ENCODE measurements around the gene INSYN1. TPM values are rescaled to one million over a fixed set of nuclear protein-coding genes. Genes with fewer than 3 reads are reported as not detected.
"Not testable (repeated sequence)": the region's sequence is repeated elsewhere in the genome, so short reads cannot be mapped to it uniquely, and the experiment has no call there.

Gene INSYN1
- total RNA-seq (5.7 TPM), polyA plus RNA-seq (ENCODE audit: insufficient read depth in 1 of 8, insufficient read length in 8 of 8, low replicate concordance in 1 of 8) (1 to 10 TPM; 3.1 to 9.0 (median 5.3) TPM)
- long read RNA-seq, donor 1, full-length matches to known transcripts, result 1 of 1 reads
- long read RNA-seq, donor 1, partial matches to known transcripts, result 0 of 1 reads
- long read RNA-seq, donor 1, other reads (novel, unspliced or antisense), result 0 of 1 reads
- long read RNA-seq, donor 2, result 0 reads
- long read RNA-seq, donor 3, result 0 reads
- long read RNA-seq, donor 4, partial matches to known transcripts, result 0 of 1 reads
- long read RNA-seq, donor 4, other reads (novel, unspliced or antisense), result 0 of 1 reads
- long read RNA-seq, donor 5, full-length matches to known transcripts, result 5 of 5 reads
- long read RNA-seq, donor 5, partial matches to known transcripts, result 0 of 5 reads
- long read RNA-seq, donor 5, other reads (novel, unspliced or antisense), result 0 of 5 reads
- long read RNA-seq, donor 6, full-length matches to known transcripts, result 1 of 1 reads
- long read RNA-seq, donor 6, partial matches to known transcripts, result 0 of 1 reads
- long read RNA-seq, donor 6, other reads (novel, unspliced or antisense), result 0 of 1 reads
- long read RNA-seq, donor 7, full-length matches to known transcripts, result 2 of 2 reads
- long read RNA-seq, donor 7, partial matches to known transcripts, result 0 of 2 reads
- long read RNA-seq, donor 7, other reads (novel, unspliced or antisense), result 0 of 2 reads
- long read RNA-seq, donor 8, result 0 reads
- long read RNA-seq, donor 9, result 0 reads
- long read RNA-seq, donor 10, result 0 reads
- long read RNA-seq, donor 11, result 0 reads

- H3K36me3 ChIP-seq (ENCODE audit: control insufficient read depth, insufficient read depth, low read length), result no peaks in the 10 kb centered on the region
- H3K27ac ChIP-seq (ENCODE audit: low read length), result no peak within 1 kb of the TSS
- peaks cover 16% of the 10 kb centered on the region for H3K4me1 ChIP-seq (ENCODE audit: control insufficient read depth, insufficient read depth, low read length)
- H3K9me3 ChIP-seq (replicated peaks; ENCODE audit: control insufficient read depth, low read depth, low read length), result no peaks in the 10 kb centered on the region
- peak within 1 kb of the TSS; percentile 43 for H3K4me3 ChIP-seq (ENCODE audit: low read length)
- 11% methylated on average over 38 of the region's 44 CpGs for WGBS (ENCODE audit: insufficient coverage)
- peaks cover 59% of the 10 kb centered on the region for H3K27me3 ChIP-seq (ENCODE audit: control insufficient read depth, insufficient read depth, low read length)
- peak; percentile 77 for DNase-seq
Measured at GRCh38 chr15:73753250-73754130, at the start of gene INSYN1. Gene INSYN1, minus strand, starts transcription at chr15:73753351. Its CDS starts 2,221 bp downstream, at chr15:73751130.

DNA sequence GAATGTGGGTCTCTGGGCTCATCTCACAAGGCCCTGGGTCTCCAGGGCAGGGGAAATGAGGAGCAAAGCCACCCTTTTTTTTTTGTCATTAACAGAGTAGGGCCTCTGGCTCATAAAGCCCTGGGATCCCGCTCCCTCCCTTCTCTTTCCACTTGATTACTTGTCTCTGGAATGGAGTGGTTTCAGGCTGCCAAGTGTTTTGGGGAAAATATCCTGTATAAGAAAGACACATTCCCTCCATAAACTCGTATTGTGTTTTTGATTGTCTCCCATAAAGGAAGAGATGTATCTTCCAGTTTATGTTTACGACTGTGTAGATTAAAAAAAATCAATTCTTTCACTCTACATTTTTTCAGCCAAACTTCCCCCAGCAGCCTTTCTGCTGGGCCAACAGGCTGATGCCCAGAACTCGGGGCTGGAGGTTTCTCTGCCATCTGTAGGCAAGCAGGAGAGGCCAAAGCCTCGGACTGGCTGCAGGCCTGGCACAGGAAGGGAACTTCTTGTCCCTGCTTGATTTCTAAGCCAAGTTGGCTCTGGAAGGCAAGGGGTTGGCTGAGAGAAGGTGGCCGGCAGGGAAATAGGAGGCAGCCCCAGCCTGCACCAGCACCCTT, 49.4 kb upstream of the INSYN1 start:
- Histone ChIP-seq H3K36me3 (ENCODE audit: control insufficient read depth, insufficient read depth, low read length) (no peaks in the 10 kb centered on the region), H3K4me1 (ENCODE audit: control insufficient read depth, insufficient read depth, low read length) (peaks cover 61% of the 10 kb centered on the region), H3K9me3 (replicated peaks; ENCODE audit: control insufficient read depth, low read depth, low read length) (no peaks in the 10 kb centered on the region), H3K4me3 (ENCODE audit: low read length) (no peak overlapping the region), H3K27ac (ENCODE audit: low read length) (peak overlapping the region; percentile 87), H3K27me3 (ENCODE audit: control insufficient read depth, insufficient read depth, low read length) (peaks cover 3% of the 10 kb centered on the region)
- 10% methylated on average over 3 of the region's 6 CpGs for WGBS (ENCODE audit: insufficient coverage)
- peak; percentile 93 for DNase-seq

- WGBS (ENCODE audit: insufficient coverage), result 18% methylated on average over 5 of the region's 11 CpGs
- peak overlapping the region; percentile 87 for H3K27ac ChIP-seq (ENCODE audit: low read length)
- H3K4me1 ChIP-seq (ENCODE audit: control insufficient read depth, insufficient read depth, low read length), result peaks cover 76% of the 10 kb centered on the region
Measured at GRCh38 chr15:73800662-73801345, 47.7 kb upstream of the INSYN1 start.

DNA sequence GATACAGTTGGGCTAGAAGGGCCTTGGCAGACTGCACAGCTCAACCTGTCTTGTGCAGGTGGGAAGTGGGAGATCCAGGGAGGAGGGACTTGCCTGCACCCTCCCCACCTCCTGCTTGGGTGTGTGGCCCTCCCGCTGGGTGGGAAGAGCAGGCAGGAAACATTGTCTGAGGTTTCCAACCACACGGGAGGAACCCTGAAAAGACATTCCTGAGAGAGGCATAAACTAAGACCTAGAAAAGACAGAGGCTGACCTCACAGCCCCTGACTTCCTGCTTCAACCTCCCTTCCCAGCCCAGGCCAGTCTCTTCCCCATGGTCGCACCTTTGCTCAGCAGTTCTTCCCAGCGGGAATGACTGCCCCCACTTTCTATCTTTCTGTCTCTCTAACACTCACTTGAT, 46.3 kb upstream of the INSYN1 start:
- 47% methylated on average over 4 of the region's 4 CpGs for WGBS (ENCODE audit: insufficient coverage)
- Histone ChIP-seq H3K27ac (ENCODE audit: low read length) (no peak overlapping the region), H3K4me3 (ENCODE audit: low read length) (no peak overlapping the region), H3K36me3 (ENCODE audit: control insufficient read depth, insufficient read depth, low read length) (no peaks in the 10 kb centered on the region), H3K4me1 (ENCODE audit: control insufficient read depth, insufficient read depth, low read length) (peaks cover 69% of the 10 kb centered on the region), H3K9me3 (replicated peaks; ENCODE audit: control insufficient read depth, low read depth, low read length) (no peaks in the 10 kb centered on the region), H3K27me3 (ENCODE audit: control insufficient read depth, insufficient read depth, low read length) (peaks cover under 1% of the 10 kb centered on the region)
- no peak for DNase-seq

More at GRCh38 chr15:73800662-73801345, 47.7 kb upstream of the INSYN1 start:
- peaks cover 3% of the 10 kb centered on the region for H3K27me3 ChIP-seq (ENCODE audit: control insufficient read depth, insufficient read depth, low read length)
- no peaks in the 10 kb centered on the region for H3K9me3 ChIP-seq (replicated peaks; ENCODE audit: control insufficient read depth, low read depth, low read length)
- no peaks in the 10 kb centered on the region for H3K36me3 ChIP-seq (ENCODE audit: control insufficient read depth, insufficient read depth, low read length)
- H3K4me3 ChIP-seq (ENCODE audit: low read length), result no peak overlapping the region
- peak; percentile 96 for DNase-seq

DNA sequence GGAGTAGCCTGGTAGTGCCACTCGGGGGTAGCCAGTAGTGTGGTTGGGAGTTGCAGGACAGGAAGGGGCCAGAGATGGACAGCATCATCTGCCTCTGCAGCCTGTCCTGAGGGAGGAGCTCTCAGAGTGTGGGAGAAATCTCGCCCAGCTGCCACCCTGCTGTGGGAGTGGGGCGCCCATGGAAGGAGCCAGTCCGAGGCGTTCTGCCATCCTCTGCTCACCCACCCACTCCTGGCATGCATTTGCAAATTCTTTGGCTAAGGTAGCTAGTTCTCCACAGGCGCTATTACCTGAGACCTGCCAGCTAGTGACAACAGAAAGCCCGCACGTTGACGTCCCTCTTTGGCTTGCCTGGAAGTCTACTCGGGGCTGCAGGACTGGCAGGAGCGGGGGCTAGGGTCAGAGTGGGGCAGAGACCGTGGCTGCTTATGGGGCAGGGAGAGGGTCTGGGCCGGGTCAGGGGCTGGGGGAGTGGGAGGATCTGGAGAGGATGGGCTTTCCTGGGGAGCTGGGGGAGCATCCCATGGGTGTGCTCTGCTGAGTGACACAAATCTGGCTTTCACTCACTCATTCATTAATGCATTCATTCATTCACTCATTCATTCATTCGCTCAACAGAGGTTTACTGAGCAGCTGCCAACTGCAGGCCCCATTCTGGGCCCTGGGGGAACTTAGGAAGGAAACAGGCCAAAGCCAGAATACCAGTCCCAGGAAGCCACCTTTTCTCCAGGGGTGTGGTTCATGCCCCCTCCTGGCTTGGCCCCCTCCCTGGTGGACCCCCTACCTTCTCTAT, 44.4 kb upstream of the INSYN1 start:
- H3K27ac ChIP-seq (ENCODE audit: low read length), result no peak overlapping the region
- no peak for DNase-seq
- peaks cover 2% of the 10 kb centered on the region for H3K27me3 ChIP-seq (ENCODE audit: control insufficient read depth, insufficient read depth, low read length)
- WGBS (ENCODE audit: insufficient coverage), result 70% methylated on average over 7 of the region's 14 CpGs
- H3K36me3 ChIP-seq (ENCODE audit: control insufficient read depth, insufficient read depth, low read length), result no peaks in the 10 kb centered on the region
- peaks cover 50% of the 10 kb centered on the region for H3K4me1 ChIP-seq (ENCODE audit: control insufficient read depth, insufficient read depth, low read length)
- no peaks in the 10 kb centered on the region for H3K9me3 ChIP-seq (replicated peaks; ENCODE audit: control insufficient read depth, low read depth, low read length)
- no peak overlapping the region for H3K4me3 ChIP-seq (ENCODE audit: low read length)

DNA sequence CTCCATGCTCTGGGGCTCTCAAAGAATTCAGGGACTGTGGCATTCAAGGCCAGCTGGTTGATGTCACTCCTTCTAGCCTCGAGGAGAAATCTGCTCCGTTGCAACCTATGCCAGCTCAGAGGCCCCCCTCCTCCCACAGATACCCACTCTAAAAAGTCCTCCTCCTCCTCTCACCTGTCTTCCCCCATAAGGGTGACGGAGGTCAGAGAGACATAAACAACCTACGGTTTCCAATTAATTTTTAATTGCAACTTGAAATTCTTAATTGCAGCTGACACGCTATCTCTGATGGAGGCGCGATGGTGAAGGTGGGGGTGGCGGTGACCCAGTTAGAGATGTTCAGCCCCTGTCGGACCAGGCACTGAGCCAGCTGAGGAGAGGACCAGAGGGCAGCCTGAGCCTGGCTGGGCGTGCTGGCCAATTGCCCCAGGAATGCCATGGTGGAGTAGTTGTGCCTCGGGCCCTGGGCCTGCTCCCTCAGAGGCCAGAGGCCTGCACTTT, 43.2 kb upstream of the INSYN1 start:
- Histone ChIP-seq H3K36me3 (ENCODE audit: control insufficient read depth, insufficient read depth, low read length) (no peaks in the 10 kb centered on the region), H3K27me3 (ENCODE audit: control insufficient read depth, insufficient read depth, low read length) (peaks cover 2% of the 10 kb centered on the region), H3K27ac (ENCODE audit: low read length) (no peak overlapping the region), H3K4me1 (ENCODE audit: control insufficient read depth, insufficient read depth, low read length) (peaks cover 42% of the 10 kb centered on the region), H3K9me3 (replicated peaks; ENCODE audit: control insufficient read depth, low read depth, low read length) (no peaks in the 10 kb centered on the region), H3K4me3 (ENCODE audit: low read length) (no peak overlapping the region)
- WGBS (ENCODE audit: insufficient coverage), result 78% methylated on average over 8 of the region's 11 CpGs
- no peak for DNase-seq

- H3K4me1 ChIP-seq (ENCODE audit: control insufficient read depth, insufficient read depth, low read length), result peaks cover 24% of the 10 kb centered on the region
- H3K27me3 ChIP-seq (ENCODE audit: control insufficient read depth, insufficient read depth, low read length), result peaks cover 9% of the 10 kb centered on the region
- no peak overlapping the region for H3K27ac ChIP-seq (ENCODE audit: low read length)
- H3K36me3 ChIP-seq (ENCODE audit: control insufficient read depth, insufficient read depth, low read length), result no peaks in the 10 kb centered on the region
- H3K9me3 ChIP-seq (replicated peaks; ENCODE audit: control insufficient read depth, low read depth, low read length), result no peaks in the 10 kb centered on the region
- H3K4me3 ChIP-seq (ENCODE audit: low read length), result no peak overlapping the region
- no peak for DNase-seq
- WGBS (ENCODE audit: insufficient coverage), result 53% methylated on average over 3 of the region's 6 CpGs
Measured at GRCh38 chr15:73794443-73795133, 41.4 kb upstream of the INSYN1 start.

DNA sequence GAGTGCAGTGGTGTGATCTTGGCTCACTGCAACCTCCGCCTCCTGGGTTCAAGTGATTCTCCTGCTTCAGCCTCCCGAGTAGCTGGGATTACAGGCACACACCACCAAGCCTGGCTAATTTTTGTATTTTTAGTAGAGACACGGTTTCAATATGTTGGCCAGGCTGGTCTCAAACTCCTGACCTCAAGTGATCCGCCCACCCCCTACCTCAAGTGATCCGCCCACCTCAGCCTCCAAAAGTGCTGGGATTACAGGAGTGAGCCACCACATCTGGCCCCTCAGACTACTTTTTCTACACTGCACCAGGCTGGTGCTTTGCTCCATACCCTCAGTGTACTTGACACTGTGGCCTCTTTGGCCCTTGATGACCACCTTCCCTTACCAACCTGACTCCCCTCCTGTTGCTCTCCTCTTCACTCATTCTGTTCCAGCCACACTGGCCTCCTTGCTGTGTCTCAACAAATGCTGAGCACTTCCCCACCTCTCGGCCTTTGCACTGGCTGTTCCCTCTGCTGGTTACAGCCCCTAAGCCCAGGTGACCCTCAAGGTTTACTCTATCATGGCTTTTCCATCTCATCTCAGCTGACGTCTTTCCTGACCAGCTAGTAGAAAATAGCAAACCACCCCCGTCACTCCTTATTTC, 39.9 kb upstream of the INSYN1 start:
- H3K27ac ChIP-seq (ENCODE audit: low read length); H3K36me3 ChIP-seq (ENCODE audit: control insufficient read depth, insufficient read depth, low read length); DNase-seq; H3K4me3 ChIP-seq (ENCODE audit: low read length); H3K9me3 ChIP-seq (replicated peaks; ENCODE audit: control insufficient read depth, low read depth, low read length): not testable (repeated sequence)
- Histone ChIP-seq H3K27me3 (ENCODE audit: control insufficient read depth, insufficient read depth, low read length) (peaks cover 12% of the 10 kb centered on the region), H3K4me1 (ENCODE audit: control insufficient read depth, insufficient read depth, low read length) (peaks cover 19% of the 10 kb centered on the region)
- 86% methylated on average over 4 of the region's 8 CpGs for whole genome bisulfite sequencing (ENCODE audit: insufficient coverage)

All from muscle of leg (tissue), 16 donors.